HCT116 (cell line): Measurements from ENCODE around the gene PTPRCAP. TPM values are rescaled to one million over a fixed set of nuclear protein-coding genes. Genes with fewer than 3 reads are reported as not detected.

Experiments
- ATAC-seq: fragments of 200-7000 bp; cut with Tn5 transposase; 2 replicates; pipeline ENCODE4 v1.9.1; 2020; ENCODE audit warnings: mild to moderate bottlenecking, moderate library complexity
- BruUV-seq: library from RNA; stranded (reverse); fragments of 400-500 nt; replicated peaks from 2 replicates; lab custom pipeline; 2021; lab: Mats Ljungman, UMichigan
- CTCF ChIA-PET: fragments of 300-600 bp; sonication (Branson Sonifier 250); formaldehyde crosslinking; loops from one replicate; lab custom pipeline; 2021; ENCODE audit warnings: antibody characterized with exemption; lab: Charles Lee
- POLR2A ChIA-PET: fragments of 300-600, 350-600 bp; sonication (Branson Sonifier 250); formaldehyde crosslinking; loops from one replicate; lab custom pipeline; 2021; ENCODE audit warnings: antibody characterized with exemption; lab: Charles Lee
- RAD21 ChIA-PET, 2 experiments: fragments of 300-600 bp; sonication (Branson Sonifier 250); formaldehyde crosslinking; loops; one replicate each; lab custom pipeline; 2023; ENCODE audit warnings: low total read pairs in 2 of 2; ENCODE audit not compliant: uncharacterized antibody in 2 of 2, unreplicated experiment in 2 of 2, low non-redundant PET in 1 of 2; lab: Charles Lee
- DNase-seq: peaks from one replicate; pipeline ENCODE4 v3.0.0-alpha.2; 2010; ENCODE audit warnings: low read depth, low spot score
- H2AFZ ChIP-seq: fragments of 200-600 bp; shearing (Covaris generic), sonication (generic); 2 replicates; pipeline ENCODE4 v1.6.1; 2017; ENCODE audit warnings: low read depth, mixed run types, mixed read lengths, antibody characterized with exemption, low read length; ENCODE audit not compliant: poor library complexity, severe bottlenecking
- H3K27ac ChIP-seq: 2 replicates; pipeline ENCODE4 v1.5.1; 2012; ENCODE audit warnings: low read depth, low read length
- H3K27me3 ChIP-seq: fragments of 200-600 bp; sonication (generic); 2 replicates; pipeline ENCODE4 v1.6.1; 2016; ENCODE audit warnings: mixed run types, low read length, mixed read lengths; ENCODE audit not compliant: insufficient read depth
- H3K36me3 ChIP-seq, 2 experiments: fragments of 200-500 bp in 1 of 2; fragments of 200-600 bp in 1 of 2; sonication (Bioruptor generic) in 1 of 2; sonication (generic) in 1 of 2; 2 replicates each; pipeline versions ENCODE4 v1.5.1 to v1.6.1; 2014 to 2016; ENCODE audit warnings: low read length in 2 of 2, inconsistent platforms in 1 of 2, mixed read lengths in 1 of 2, mixed run types in 1 of 2; ENCODE audit not compliant: insufficient read depth in 2 of 2, control insufficient read depth in 1 of 2
- H3K4me1 ChIP-seq, 2 experiments: fragments of 200-600 bp in 1 of 2; sonication (generic) in 1 of 2; 2 replicates each; pipeline versions ENCODE4 v1.5.1 to v1.6.1; 2012 to 2017; ENCODE audit warnings: low read length in 2 of 2, inconsistent platforms in 1 of 2, mild to moderate bottlenecking in 1 of 2, mixed read lengths in 1 of 2, mixed run types in 1 of 2, moderate library complexity in 1 of 2; ENCODE audit not compliant: insufficient read depth in 2 of 2, control insufficient read depth in 1 of 2
- H3K4me2 ChIP-seq: fragments of 200-600 bp; sonication (generic); 2 replicates; pipeline ENCODE4 v1.6.1; 2017; ENCODE audit warnings: mixed run types, low read length, mixed read lengths
- H3K4me3 ChIP-seq, 2 experiments: fragments of 200-600 bp in 1 of 2; sonication (generic) in 1 of 2; replicated peaks in 1 of 2; 2 replicates each; pipeline ENCODE4 v1.5.1; 2011 to 2016; ENCODE audit warnings: low read length in 2 of 2, control low read depth in 1 of 2, low read depth in 1 of 2, mild to moderate bottlenecking in 1 of 2, mixed read lengths in 1 of 2, mixed run types in 1 of 2
- H3K79me2 ChIP-seq: fragments of 200-600 bp; sonication (generic); 2 replicates; pipeline ENCODE4 v1.6.1; 2017; ENCODE audit warnings: mild to moderate bottlenecking, mixed run types, low read length, moderate library complexity, mixed read lengths; ENCODE audit not compliant: insufficient read depth
- H3K9ac ChIP-seq: fragments of 200-600 bp; sonication (generic); 2 replicates; pipeline ENCODE4 v1.6.1; 2016; ENCODE audit warnings: low read length, mixed read lengths
- H3K9me2 ChIP-seq: fragments of 200-600 bp; sonication (generic), shearing (Covaris generic); 2 replicates; pipeline ENCODE4 v1.6.1; 2017; ENCODE audit warnings: mixed run types, mild to moderate bottlenecking, moderate library complexity; ENCODE audit not compliant: insufficient read depth
- H3K9me3 ChIP-seq, 2 experiments: fragments of 200-500 bp in 1 of 2; fragments of 200-600 bp in 1 of 2; sonication (Bioruptor generic) in 1 of 2; sonication (generic) in 1 of 2; 2 replicates each; pipeline ENCODE4 v1.6.1; 2014 to 2017; ENCODE audit warnings: low read length in 2 of 2, mixed read lengths in 2 of 2, inconsistent platforms in 1 of 2, low read depth in 1 of 2, mild to moderate bottlenecking in 1 of 2, mixed run types in 1 of 2, moderate library complexity in 1 of 2; ENCODE audit not compliant: control insufficient read depth in 1 of 2, insufficient read depth in 1 of 2
- H4K20me1 ChIP-seq: fragments of 200-600 bp; sonication (generic), shearing (Covaris generic); 2 replicates; pipeline ENCODE4 v1.6.1; 2017; ENCODE audit warnings: mixed run types, mild to moderate bottlenecking, moderate library complexity; ENCODE audit not compliant: insufficient read depth
- CBX3 ChIP-seq: IDR thresholded peaks from 2 replicates; pipeline ENCODE4 v1.6.1; 2012; ENCODE audit warnings: low read depth
- FOSL1 ChIP-seq: IDR thresholded peaks from 2 replicates; pipeline ENCODE4 v1.6.1; 2012; ENCODE audit warnings: low read depth
- RAD21 ChIP-seq: IDR thresholded peaks from 2 replicates; pipeline ENCODE4 v1.6.1; 2012; ENCODE audit warnings: low read depth, mild to moderate bottlenecking
- YY1 ChIP-seq: IDR thresholded peaks from 2 replicates; pipeline ENCODE4 v1.6.1; 2011; ENCODE audit warnings: low read length, low read depth, moderate library complexity, mild to moderate bottlenecking; ENCODE audit not compliant: insufficient replicate concordance; ENCODE audit errors: extremely low read depth
- ZNF274 ChIP-seq: fragments of 200-500 bp; sonication (Bioruptor generic); IDR thresholded peaks from 2 replicates; pipeline ENCODE4 v1.6.1; 2014; ENCODE audit warnings: mild to moderate bottlenecking, low read depth, low read length, inconsistent platforms
- intact Hi-C: fragments of 100-400 bp; cut with micrococcal nuclease; formaldehyde crosslinking; loops from 2 replicates; pipeline ENCODE4 v1.10.0; 2022
- total RNA-seq: library from RNA; stranded (reverse); gene quantifications from one replicate; pipeline ENCODE4 v1.2.1, GENCODE V29; 2021; ENCODE audit not compliant: unreplicated experiment

Gene PTPRCAP
- total RNA-seq, 1 experiment from 2014 or later: 1.4 TPM

DNA sequence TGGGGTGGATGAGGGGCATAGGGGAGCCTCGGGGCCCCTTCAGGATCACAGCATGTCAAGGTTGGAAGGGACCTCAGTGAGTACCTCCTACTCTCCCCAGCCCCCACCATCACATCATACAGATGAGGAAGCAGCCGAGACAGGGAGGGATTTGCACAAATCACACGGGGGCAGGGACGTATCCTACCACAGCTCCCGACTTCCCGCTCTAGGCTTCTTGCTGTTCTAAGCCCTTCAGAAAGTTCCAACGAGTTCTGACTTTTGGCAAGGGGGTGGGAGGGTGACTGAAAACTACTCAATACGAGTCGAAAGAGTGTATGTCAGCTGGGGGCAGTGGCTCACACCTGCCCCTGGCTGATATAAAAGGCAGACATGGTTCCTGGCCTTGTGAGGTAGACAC is 50.4 kb downstream of the PTPRCAP start:
- no peaks in the 10 kb centered on the region for H3K27me3 ChIP-seq
- H2AFZ ChIP-seq: no peak overlapping the region
- ChIA-PET CTCF (interaction anchor here (1.1 to 1.5 kb wide), 3 partner anchors 15 to 30 kb away, joined by 3 to 8 read pairs (median 4); partner anchors contain the start of gene PPP1CA), POLR2A (interaction anchor here (0.7 to 2.1 kb wide), 3 partner anchors 10 to 32 kb away, joined by 3 to 7 read pairs (median 3); partner anchors contain the start of gene PPP1CA), RAD21 (no interaction called here)
- H3K4me2 ChIP-seq: no peak overlapping the region
- H3K9ac ChIP-seq: no peak overlapping the region
- no peak overlapping the region for H3K27ac ChIP-seq
- H3K9me3 ChIP-seq: no peaks in the 10 kb centered on the region
- peaks cover 6% of the 10 kb centered on the region; the same call in 1 of the 2 replicates for H3K79me2 ChIP-seq
- no peaks in the 10 kb centered on the region for H4K20me1 ChIP-seq
- no peak for TF ChIP-seq ZNF274
- TF ChIP-seq RAD21: no peak
- no peak for TF ChIP-seq CBX3
- no peak for TF ChIP-seq FOSL1
- no peak for TF ChIP-seq YY1
- ATAC-seq (no peak), DNase-seq (no peak)
- H3K4me1 ChIP-seq: peaks cover 17 to 45% of the 10 kb centered on the region in 2 experiments
- H3K36me3 ChIP-seq: no peaks in the 10 kb centered on the region
- H3K4me3 ChIP-seq: no peak overlapping the region
- intact Hi-C loops: no loop called here
- BruUV-seq: no TSS peak
- no peaks in the 10 kb centered on the region for H3K9me2 ChIP-seq

Other genes with a start within 250 kb of the PTPRCAP start
- gene GRK2, start 171.2 kb downstream of the PTPRCAP start, total RNA-seq: 83.0 TPM
- gene ANKRD13D, start 148.4 kb downstream of the PTPRCAP start, total RNA-seq: 61.1 TPM
- 57.8 TPM for gene SSH3, start 134.2 kb downstream of the PTPRCAP start, total RNA-seq
- gene POLD4, start 84.1 kb downstream of the PTPRCAP start, total RNA-seq: 44.2 TPM
- 12.2 TPM for gene CLCF1, start 64.1 kb downstream of the PTPRCAP start, total RNA-seq
- gene RAD9A, start 45.7 kb downstream of the PTPRCAP start, total RNA-seq: 49.8 TPM
- gene PPP1CA, start 35.8 kb downstream of the PTPRCAP start, total RNA-seq: 238 TPM
- gene TBC1D10C, start 33.6 kb downstream of the PTPRCAP start, total RNA-seq: 0.39 TPM
- gene CARNS1, start 22.0 kb downstream of the PTPRCAP start, total RNA-seq: 1.0 TPM
- 54.1 TPM for gene RPS6KB2, start 9.2 kb downstream of the PTPRCAP start, total RNA-seq
- 94.5 TPM for gene CORO1B, start 5.8 kb upstream of the PTPRCAP start, total RNA-seq
- gene GPR152, start 15.0 kb upstream of the PTPRCAP start, total RNA-seq: not detected
- not detected for gene CABP4, start 17.7 kb upstream of the PTPRCAP start, total RNA-seq
- 44.2 TPM for gene TMEM134, start 31.6 kb upstream of the PTPRCAP start, total RNA-seq
- 61.0 TPM for gene AIP, start 45.3 kb upstream of the PTPRCAP start, total RNA-seq
- gene PITPNM1, start 67.7 kb upstream of the PTPRCAP start, total RNA-seq: 79.5 TPM
- gene CDK2AP2, start 70.5 kb upstream of the PTPRCAP start, total RNA-seq: 53.6 TPM
- not detected for gene CABP2, start 85.8 kb upstream of the PTPRCAP start, total RNA-seq
- gene GSTP1, start 146.1 kb upstream of the PTPRCAP start, total RNA-seq: 893 TPM
- 242 TPM for gene NDUFV1, start 169.3 kb upstream of the PTPRCAP start, total RNA-seq
- gene NUDT8, start 192.3 kb upstream of the PTPRCAP start, total RNA-seq: 18.7 TPM
- gene TBX10, start 202.1 kb upstream of the PTPRCAP start, total RNA-seq: not detected
- gene ACY3, start 213.0 kb upstream of the PTPRCAP start, total RNA-seq: 0.30 TPM
- gene ALDH3B2, start 236.9 kb upstream of the PTPRCAP start, total RNA-seq: not detected